Stimulated activated CD8-positive, alpha-beta memory T cell treated with anti-CD3 and anti-CD28 coated beads, Interleukin-12 subunit alpha, Interleukin-12 subunit beta, amount 100 ng/mL, for 24 hours (primary cell): Measurements from ENCODE around the gene TBC1D22A.
"Not testable (repeated sequence)": the region's sequence is repeated elsewhere in the genome, so short reads cannot be mapped to it uniquely, and the experiment has no call there.

Experiments used
- DNase-seq: peaks from one replicate; pipeline ENCODE4 v3.0.0-alpha.2; 2020; ENCODE audit errors: extremely low read depth

The TBC1D22A gene

DNA sequence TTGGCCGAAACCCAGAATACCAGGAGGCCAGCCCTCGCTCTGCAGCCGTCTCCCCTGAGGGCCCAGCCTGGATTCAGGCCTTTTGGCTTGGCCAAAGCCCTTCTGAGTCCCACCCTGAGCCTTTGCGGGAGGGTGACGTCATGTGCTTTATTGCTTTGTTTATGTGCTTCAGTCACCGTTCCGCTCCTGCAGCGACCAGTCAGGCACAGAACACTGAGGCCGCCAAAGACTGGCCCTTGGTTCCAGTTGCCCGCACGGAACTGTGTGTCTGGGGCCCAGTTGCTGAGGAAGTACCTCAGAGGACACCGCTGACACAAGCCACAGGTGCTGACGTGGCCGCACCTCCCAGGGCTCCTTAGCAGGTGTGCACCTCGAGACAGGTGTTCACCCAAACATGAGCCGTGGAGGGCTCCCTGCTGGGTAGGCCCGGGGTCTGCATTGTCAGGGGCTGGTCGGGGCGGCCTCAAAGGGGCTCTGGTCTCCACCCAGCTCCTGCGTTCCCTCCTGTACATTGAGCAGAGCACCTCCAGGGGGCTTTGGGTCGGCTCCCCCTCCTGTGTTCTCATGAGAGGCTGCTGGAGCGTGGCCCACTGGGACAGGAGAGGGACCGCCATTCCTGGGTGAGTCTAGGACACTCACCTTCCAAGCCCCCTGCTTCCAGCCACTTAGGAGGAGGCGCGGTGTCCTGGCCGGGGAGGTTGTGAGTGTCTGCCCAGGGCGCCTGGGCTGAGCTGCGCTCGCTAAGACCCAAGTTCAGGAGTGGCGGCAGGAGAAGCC lies 376.8 kb downstream of the TBC1D22A start:
- no peak for DNase-seq

DNA sequence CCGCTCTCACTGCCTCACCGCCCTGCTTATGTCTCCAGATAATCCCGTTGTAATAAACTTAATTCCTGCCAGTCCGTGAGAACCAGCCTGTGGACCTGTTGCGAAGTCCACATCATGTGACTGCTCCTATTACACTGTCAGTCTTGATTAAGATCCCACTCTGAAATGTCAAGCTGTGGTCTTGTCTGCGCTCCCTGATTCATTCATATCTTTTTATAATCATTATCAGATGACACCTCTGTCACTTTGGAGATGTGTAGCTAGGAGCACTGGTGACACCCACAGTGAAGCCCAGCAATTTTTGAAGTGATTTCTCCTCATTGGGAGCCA lies 377.3 kb downstream of the TBC1D22A start:
- DNase-seq, result no peak

DNA sequence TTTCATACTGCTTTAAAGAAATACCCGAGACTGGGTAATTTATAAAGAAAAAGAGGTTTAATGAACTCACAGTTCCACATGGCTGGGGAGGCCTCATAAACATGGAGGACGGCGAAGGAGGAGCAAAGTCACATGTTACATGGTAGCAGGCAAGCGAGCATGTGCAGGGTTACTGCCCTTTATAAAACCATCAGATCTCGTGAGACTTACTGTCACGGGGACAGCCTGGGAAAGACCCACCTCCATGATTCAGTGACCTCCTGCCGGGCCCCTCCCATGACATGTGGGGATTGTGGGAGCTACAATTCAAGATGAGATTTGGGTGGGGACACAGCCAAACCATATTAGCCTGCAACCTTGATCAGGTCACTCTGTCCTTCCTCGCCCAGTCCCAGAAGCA lies 378.5 kb downstream of the TBC1D22A start:
- DNase-seq, result not testable (repeated sequence)

DNA sequence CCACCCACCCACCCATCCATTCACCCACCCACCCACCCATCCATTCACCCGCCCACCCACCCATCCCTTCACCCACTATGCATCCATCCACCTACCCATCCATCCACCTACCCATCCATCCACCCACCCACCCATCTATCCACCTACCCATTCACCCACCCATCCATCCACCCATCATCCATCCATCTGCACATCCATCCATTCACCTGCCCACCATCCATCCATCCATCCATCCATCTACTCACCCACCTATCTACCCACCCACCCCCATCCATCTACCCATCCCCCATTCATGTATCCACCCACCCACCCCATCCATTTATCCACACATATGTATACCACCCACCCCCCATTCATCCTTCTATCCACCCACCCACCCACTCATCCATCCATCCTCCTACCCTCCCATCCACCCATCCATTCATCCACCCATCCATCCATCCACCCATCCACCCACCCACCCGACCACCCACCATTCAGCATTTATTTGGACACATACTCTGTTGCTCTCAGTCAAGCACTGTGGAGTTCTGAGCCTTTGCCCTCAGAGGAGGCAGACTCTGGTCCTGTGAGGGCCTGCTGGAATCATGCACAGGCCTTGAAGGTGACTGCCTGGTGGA lies 380.1 kb downstream of the TBC1D22A start:
- DNase-seq, result no peak

DNA sequence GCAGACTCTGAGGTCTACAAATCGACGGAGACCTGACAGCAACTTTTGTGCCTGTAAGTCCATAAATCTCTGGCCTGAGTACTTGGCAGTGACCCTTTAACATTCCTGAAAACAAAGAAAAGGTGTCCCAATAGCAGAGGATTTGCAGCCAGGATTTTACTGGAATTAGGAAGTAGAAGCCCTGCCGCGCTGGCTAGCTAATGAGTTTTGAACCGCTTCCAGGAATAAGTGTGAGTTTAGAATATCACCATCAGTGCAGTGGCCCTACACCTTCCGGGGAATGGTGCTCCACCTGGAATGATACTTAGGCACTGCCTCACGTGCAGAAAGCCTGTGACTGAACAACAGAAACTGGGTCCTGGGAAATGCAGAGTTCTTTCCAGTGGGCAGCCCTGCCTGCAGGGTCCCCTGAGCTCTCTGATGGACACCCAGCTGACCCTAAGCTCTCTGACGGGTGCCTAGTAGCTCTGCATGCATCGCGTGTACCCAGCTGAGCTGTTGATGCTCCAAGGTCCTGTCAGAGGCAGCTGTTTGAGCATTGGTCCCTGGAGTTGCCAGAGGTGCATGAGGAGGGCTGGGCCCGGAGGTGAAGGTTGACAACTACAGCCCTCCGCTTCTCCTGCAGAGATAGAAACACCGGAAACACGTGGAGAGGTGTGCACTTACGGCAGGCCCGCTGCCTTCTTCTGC lies 380.9 kb downstream of the TBC1D22A start:
- DNase-seq, result no peak

DNA sequence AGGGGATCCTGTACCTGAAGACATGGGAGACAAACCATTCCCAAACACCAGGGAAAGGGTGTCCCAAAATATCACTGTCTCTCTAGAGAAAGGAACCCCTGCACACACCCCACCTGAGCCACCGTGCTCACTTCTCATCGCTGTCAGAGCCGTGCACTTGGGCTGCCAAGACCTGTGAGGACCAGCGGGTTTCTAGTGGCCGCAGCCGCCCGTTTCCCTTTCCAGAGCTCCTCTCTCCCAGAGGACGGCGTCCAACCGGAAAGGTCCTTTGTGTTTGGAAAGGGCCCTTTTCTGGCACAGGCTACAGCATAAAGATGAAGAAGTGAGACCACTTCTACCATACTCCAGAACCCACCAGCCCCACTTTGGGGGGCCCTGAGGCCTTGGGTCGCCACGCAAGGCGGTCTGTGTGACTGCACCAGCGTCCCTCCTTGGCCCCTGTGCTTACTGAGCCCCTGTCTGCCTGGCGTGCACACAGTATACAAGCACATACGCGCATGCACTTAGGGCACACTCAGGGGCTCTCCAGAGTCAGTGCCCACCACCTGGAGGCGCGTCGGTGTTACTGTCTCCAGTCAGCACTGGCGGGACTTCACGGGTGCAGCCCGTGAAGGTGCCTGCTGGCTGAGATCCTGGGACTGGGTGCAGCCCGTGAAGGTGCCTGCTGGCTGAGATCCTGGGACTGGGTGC lies 381.8 kb downstream of the TBC1D22A start:
- DNase-seq, result no peak

DNA sequence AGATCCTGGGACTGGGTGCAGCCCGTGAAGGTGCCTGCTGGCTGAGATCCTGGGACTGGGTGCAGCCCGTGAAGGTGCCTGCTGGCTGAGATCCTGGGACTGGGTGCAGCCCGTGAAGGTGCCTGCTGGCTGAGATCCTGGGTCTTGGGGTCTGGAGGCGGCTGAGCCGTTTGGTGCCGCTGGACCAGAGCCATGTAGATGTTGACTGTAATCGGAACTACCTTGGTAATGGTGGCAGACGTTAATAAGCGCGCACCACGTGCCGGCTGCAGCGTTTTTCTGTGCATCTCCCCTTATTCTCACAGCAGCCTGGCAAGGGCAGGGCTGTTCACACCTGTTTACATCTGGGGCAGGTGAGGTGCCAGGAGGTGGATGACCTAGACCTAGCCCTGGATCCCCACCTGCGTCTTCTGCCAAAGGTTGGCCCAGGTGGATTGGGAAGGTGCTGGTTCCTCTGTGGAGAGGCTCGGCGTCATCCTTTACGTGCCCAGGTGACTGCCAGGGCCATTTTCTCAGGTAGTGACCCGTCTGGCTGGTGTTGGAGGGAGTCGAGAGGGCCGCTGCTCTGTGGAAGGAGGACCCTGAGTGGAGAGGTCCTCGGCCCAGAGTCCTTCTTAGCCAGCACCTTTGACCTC lies 382.5 kb downstream of the TBC1D22A start:
- no peak for DNase-seq

DNA sequence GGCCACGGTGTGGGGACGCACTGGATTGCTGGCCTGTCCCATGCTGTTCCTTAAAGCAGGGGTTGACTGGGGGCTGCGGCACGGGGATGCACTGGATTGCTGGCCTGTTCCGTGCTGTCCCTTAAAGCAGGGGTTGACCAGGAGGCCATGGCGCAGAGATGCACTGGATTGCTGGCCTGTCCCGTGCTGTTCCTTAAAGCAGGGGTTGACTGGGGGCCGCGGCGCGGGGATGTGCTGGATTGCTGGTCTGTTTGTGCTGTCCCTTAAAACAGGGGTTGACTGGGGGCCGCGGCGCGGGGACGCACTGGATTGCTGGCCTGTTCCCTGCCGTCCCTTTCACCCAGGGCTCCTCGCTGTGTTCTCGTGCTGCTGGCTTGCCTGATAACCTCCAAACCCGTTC lies 383.4 kb downstream of the TBC1D22A start:
- DNase-seq, result no peak

DNA sequence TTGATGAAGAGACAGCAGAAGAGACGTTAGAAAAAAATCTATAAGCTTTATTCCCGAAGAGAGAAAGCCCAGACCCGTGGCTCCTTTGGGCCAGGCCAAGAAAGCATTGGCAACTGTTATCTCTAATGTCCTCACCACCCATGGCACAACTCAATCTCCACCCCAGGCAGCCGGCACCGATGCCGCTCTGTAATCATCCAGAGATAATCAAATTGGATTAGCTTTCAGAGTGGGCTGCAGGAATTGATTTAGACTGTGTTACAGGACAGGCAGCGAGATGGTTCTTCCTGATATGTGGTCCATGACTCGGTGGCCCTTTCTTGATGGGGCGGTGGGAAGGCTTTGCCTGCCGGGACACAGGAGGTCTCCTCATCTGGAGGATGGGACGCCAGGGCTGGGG lies 383.9 kb downstream of the TBC1D22A start:
- no peak for DNase-seq

DNA sequence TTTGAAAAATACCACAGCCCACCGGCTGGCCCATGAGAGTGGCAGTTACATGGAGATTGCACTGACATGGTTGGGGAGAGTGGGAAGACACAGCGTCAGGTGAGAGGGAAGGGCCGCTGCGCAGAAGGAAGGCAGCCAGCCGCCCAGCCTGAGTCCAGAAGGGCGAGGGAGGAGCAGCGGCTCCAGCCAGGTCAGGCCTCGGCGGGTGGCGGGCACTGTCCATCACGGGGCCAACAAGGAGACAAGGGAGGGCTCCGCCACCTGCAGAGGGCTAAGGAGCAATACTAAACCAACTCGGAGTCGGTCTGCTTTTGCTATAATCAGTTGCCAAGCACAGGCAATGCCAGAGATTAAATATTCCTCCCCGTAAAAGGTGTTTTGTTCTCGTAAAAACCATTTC lies 384.5 kb downstream of the TBC1D22A start:
- no peak for DNase-seq

DNA sequence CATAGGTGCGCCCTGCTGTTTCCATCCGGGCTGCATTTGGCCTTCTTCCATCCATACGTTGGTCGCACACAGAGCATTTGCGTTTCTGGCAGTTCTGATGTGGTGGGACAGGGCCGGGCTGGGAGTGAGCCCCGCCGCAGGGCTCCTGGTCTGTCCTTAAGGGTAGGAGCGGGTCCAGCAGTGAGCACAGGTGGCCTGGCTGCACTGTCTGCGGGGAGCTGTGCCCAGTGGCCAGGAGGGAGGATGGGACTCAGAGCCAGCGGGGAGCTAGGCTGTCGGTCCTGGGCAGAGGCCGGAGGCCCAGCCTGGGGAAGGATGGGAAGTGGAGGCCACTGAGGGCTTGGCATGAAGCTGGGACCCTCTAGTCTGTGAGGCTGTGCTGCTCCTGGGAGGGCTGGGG lies 385.1 kb downstream of the TBC1D22A start:
- DNase-seq, result no peak

DNA sequence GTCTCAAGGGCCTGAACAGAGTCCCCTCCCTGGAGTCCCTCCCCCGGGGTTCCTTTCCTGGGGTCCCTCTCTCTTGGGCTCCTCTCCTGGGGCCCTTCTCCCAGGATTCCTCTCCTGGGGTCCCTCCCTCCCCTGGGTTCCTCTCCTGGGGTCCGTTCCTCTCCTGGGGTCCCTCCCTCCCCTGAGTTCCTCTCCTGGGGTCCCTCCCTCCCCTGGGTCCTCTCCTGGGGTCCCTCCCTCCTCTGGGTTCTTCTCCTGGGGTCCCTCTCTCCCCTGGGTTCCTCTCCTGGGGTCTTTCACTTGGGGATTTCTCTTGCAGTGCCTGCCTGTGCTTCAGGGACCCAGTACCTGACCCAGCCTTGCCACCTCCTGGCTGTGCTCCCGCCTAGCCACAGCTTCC lies 386.1 kb downstream of the TBC1D22A start:
- DNase-seq, result no peak

DNA sequence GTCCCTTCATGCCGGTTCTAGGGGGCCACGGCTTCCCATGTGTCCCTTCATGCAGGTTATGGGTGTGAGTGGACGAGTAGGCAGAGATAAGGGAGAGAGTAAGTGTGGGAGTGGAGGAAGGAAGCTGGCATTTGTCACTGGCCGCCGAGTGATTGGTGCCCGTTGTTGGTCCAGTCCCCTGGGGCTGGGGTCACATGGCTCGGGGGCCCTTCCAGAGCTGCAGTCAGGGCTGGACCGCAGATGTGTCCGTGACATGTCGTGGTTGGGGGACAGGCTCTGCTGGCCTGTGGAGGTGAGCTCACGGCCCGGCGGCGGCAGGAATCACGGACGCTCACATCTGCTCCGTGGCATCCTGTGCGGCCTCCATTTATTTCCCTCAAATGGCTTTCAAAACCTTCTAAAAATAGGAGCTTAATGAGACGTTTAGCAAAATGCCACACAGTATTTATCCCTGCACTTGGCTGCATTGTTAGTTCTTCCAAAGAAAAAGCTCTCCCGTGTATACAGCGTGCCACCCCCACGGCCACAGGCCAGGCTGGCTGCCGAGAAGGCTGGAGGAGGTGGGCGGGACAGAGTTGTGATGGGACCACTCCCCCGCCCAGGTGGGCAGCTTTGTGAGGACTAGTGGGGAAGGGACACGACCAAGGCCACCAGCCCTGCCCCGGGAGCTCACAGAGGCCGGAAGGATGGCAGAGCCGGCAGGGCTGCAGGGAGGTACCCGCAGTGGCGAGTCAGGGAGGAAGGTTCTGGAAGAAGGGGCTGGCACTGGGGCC lies 386.7 kb downstream of the TBC1D22A start:
- DNase-seq, result no peak

DNA sequence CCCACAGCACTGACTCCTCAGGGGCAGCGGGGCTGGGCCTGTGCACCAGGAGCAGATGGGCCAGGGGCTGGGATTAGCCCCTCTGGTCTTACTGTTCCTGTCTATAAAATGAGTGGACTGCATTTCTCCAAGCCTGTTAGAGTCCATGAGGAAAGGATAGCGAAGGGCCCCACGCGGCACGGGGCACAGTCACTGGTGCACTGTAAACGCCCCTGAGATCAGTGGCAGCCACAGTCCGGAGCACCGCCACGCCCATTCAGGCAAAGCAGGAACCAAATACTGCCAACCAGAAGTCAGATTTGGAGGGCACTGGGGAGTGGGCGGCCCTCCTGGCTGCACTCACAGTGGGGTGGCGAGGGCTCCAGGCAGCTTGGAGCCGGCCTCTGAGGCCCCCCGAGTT lies 387.5 kb downstream of the TBC1D22A start:
- no peak for DNase-seq

DNA sequence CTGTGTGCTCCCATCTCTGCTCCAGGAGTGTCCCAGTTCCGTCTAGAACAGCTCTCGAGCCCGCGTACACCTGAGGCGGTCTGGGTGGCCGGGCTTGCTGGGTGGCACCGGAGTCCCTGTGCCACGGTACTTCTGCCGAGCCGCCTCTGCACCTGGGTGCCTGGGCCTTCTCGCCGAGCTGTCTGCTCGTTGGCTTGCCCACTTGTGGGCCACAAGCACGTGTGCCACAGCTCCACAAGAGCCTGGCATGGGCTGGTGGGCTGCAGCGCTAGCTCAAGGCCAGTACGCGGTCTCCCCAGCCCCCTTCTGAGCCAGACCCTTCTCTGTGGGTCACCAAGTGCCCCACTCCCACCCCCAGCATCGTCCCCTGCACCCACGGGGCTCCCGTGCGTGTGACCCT lies 388.0 kb downstream of the TBC1D22A start:
- no peak for DNase-seq

DNA sequence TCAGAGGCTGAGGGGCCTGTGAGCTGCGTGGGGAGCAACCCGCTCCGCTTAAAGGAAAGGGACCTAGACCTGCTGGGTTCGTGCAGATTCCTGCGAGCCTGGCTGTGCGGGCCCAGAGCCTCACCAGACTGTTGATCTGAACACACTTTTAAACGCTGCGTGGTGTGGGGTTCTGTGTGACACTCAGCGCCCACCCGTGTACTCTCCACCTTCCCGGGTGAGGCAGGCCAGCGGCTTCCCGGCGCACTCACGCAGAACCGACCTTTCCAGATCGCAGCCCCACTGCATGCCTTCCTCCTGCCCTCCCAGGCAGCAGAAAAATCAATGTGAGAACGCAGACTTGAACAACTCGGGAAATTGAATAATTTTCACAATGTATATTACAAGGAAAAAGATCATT lies 388.6 kb downstream of the TBC1D22A start:
- DNase-seq, result no peak

DNA sequence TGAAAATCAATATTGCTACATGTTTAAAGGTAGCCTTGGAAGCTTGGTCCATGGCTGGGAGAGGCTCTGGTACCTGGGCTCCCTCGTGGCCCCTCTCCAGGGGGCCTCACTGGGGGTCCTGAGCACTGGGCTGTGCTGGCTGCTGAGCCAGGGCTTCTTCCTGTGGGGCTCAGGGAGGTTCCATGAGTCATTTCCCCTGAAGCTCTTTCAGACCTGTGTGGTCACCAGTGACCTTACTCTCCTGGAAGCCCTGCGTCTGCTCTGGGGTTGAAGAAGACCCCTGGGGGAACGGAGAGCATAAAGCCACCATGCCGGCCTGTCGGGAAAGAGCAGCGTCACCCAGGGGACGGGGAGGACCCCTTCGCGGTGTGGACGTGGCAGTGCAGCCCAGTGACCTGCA lies 389.0 kb downstream of the TBC1D22A start:
- DNase-seq, result no peak

DNA sequence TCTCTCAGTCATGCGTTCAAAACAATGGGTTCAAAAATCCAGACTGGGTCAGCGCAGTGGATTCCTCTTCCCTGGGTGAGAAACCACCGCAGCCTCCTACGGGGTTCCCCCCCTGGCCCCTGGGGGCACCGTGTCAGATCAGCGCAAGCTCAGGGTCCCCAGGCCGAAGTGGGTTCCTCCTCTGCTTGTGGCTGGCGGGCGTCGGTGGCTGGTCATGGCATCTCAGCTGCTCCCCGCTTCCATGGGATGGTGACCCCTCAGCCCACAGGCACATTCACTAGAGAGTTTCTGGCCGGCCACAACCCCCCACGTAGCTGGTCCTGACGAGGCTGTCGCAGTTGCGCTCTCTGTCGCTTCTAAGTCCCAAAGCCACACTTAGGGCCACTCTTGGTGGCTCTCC lies 389.8 kb downstream of the TBC1D22A start:
- DNase-seq, result no peak

DNA sequence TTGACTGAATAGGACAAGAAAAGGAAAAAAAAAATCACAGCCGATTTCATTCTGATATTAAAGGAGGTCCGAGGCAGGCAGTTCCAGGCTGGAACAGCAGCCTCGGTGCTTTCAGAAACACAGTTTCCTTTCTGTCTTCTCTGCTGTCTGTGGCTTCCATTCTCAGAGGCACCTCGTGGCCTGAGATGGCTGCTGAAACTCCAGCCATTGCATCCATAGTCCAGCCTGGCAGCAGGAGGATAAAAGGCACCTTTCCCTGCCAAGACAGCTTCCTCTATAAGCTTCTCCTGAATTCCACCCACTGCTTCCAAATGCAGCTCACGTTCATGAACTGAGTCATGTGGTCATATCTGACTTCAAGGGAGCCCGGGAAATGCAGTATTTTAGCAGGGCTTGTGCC lies 390.5 kb downstream of the TBC1D22A start:
- DNase-seq, result no peak

DNA sequence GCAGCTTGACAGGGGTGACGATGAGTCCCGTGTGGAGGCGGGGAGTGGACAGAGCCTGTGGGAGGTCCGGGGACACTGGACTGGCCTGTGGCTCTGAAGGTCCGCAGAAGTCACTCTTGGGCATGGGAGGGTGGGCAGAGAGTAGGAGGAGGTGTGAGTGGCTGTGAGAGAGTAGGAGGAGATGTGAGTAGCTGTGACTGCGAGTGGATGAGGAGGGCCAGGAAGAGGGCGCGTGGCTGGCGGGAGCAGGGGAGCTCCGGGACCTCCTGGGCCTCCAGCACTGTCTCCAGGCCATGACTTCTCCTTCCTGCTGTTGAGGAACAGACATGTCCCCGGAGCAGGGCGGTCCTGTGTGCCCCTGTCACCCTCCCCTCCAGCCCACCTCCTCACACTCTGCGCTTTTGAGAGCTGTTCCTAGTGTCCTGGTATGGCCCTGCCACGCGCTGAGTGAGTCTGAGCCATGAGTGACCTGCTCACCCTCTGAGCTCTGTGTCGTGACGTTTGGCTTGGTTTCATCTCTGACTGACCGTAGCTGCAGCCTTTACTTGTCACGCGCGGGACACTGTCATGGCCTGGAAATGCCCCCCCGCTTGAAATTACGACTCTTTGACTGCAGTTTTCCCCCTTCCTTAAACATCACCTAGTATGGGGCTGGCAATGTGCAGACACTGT lies 391.5 kb downstream of the TBC1D22A start:
- DNase-seq, result no peak

DNA sequence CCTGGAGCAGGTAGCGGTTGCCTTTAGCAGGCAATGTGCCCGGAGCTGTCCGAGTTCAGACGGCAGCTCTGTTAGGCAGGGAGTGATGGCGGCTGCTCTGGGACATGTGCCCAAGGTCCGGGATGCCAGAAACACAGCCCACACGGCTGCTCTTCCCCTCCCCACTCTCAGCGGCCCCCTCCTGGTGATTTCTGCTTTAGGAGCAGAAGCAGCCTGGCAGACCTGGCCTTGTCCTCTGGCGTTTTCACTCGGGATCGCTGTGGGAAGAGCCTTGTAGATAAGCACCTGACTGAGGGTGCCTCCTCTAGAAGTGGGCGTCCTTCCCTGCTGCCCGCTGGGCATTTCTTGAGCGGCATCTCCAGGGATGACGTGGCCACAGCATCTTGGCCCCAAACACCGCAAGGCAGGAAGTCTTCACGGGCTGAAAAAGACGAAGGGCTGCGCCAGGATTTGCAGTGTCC lies 392.2 kb downstream of the TBC1D22A start:
- DNase-seq, result no peak
